ENCODE data around the gene ECHDC3.

- no peak for TF ChIP-seq CTCF (IDR thresholded peaks at IDR 0.05)
- TF ChIP-seq ZFX (IDR thresholded peaks at IDR 0.05; ENCODE audit: borderline replicate concordance) = no peak
These were observed 33.2 kb downstream of the ECHDC3 start for GRCh38 chr10:11775412-11775811.
